SJCRH30 (cell line): ENCODE data around the gene CDH26. TPM values are rescaled to one million over a fixed set of nuclear protein-coding genes. Genes with fewer than 3 reads are reported as not detected.
A peak's percentile ranks its signal among the peaks of the same experiment; 100 is the strongest.

Experiments
- DNase-seq, 2 experiments: peaks; one replicate each; pipeline ENCODE4 v3.0.0-alpha.2; 2015 to 2020
- H3K27ac ChIP-seq: fragments of 250-450 bp; sonication (Bioruptor Pico); 2 replicates; pipeline ENCODE4 v1.5.1; 2020; ENCODE audit warnings: mild to moderate bottlenecking, moderate library complexity
- H3K27me3 ChIP-seq: fragments of 250-450 bp; sonication (Bioruptor Pico); 2 replicates; pipeline ENCODE4 v1.5.1; 2020; ENCODE audit warnings: mild to moderate bottlenecking, moderate library complexity
- H3K36me3 ChIP-seq: fragments of 250-450 bp; sonication (Bioruptor Pico); 2 replicates; pipeline ENCODE4 v1.5.1; 2020; ENCODE audit warnings: mild to moderate bottlenecking, moderate library complexity
- H3K4me1 ChIP-seq: fragments of 250-450 bp; sonication (Bioruptor Pico); 2 replicates; pipeline ENCODE4 v1.5.1; 2020; ENCODE audit warnings: mild to moderate bottlenecking, moderate library complexity
- H3K4me3 ChIP-seq: fragments of 250-450 bp; sonication (Bioruptor Pico); 2 replicates; pipeline ENCODE4 v1.5.1; 2020; ENCODE audit warnings: mild to moderate bottlenecking, moderate library complexity
- H3K9me3 ChIP-seq: fragments of 250-450 bp; sonication (Bioruptor Pico); replicated peaks from 2 replicates; pipeline ENCODE4 v1.5.1; 2020; ENCODE audit warnings: mild to moderate bottlenecking, moderate library complexity
- total RNA-seq: library from RNA; depleted of rRNA; stranded (reverse); fragments of >200 nt; shearing (Covaris generic); gene quantifications from 2 replicates; pipeline ENCODE4 v1.2.3, GENCODE V29; 2014

The CDH26 gene
- total RNA-seq, 1 experiment from 2014 or later: 0.32 TPM

- Histone ChIP-seq H3K4me1 (peaks cover 12% of the 10 kb centered on the region), H3K27ac (no peak overlapping the region), H3K4me3 (no peak overlapping the region), H3K9me3 (no peaks in the 10 kb centered on the region), H3K27me3 (peaks cover 8% of the 10 kb centered on the region; the same call in 1 of the 2 replicates), H3K36me3 (no peaks in the 10 kb centered on the region)
- DNase-seq: peak in 1 of 2 experiments; percentile 57
These were observed 27.6 kb downstream of the CDH26 start for GRCh38 chr20:59985864-59986263.

- H3K4me1 ChIP-seq: peaks cover 12% of the 10 kb centered on the region
- H3K9me3 ChIP-seq: no peaks in the 10 kb centered on the region
- no peaks in the 10 kb centered on the region for H3K36me3 ChIP-seq
- H3K27me3 ChIP-seq: peaks cover 8% of the 10 kb centered on the region; the same call in 1 of the 2 replicates
- no peak for DNase-seq
- no peak overlapping the region for H3K4me3 ChIP-seq
- H3K27ac ChIP-seq: no peak overlapping the region
These were observed 28.9 kb downstream of the CDH26 start for GRCh38 chr20:59987135-59987534.

GRCh38 chr20:59988141-59988540, 29.9 kb downstream of the CDH26 start:
- Histone ChIP-seq H3K9me3 (no peaks in the 10 kb centered on the region), H3K27ac (no peak overlapping the region), H3K27me3 (peaks cover 8% of the 10 kb centered on the region; the same call in 1 of the 2 replicates), H3K4me3 (no peak overlapping the region), H3K36me3 (no peaks in the 10 kb centered on the region), H3K4me1 (peaks cover 12% of the 10 kb centered on the region)
- no peak for DNase-seq

GRCh38 chr20:59992526-59993084, 34.4 kb downstream of the CDH26 start:
- no peaks in the 10 kb centered on the region for H3K36me3 ChIP-seq
- no peak overlapping the region for H3K4me3 ChIP-seq
- DNase-seq: peak in 1 of 2 experiments; percentile 50
- H3K4me1 ChIP-seq: peaks cover 21% of the 10 kb centered on the region
- H3K27ac ChIP-seq: no peak overlapping the region
- peaks cover 8% of the 10 kb centered on the region; the same call in 1 of the 2 replicates for H3K27me3 ChIP-seq
- no peaks in the 10 kb centered on the region for H3K9me3 ChIP-seq

GRCh38 chr20:59993736-59994430, 35.7 kb downstream of the CDH26 start:
- Histone ChIP-seq H3K27ac (no peak overlapping the region), H3K4me1 (peaks cover 11% of the 10 kb centered on the region), H3K27me3 (peaks cover 8% of the 10 kb centered on the region; the same call in 1 of the 2 replicates), H3K36me3 (no peaks in the 10 kb centered on the region), H3K9me3 (no peaks in the 10 kb centered on the region), H3K4me3 (no peak overlapping the region)
- no peak for DNase-seq

- Histone ChIP-seq H3K9me3 (no peaks in the 10 kb centered on the region), H3K4me1 (peaks cover 10% of the 10 kb centered on the region), H3K36me3 (no peaks in the 10 kb centered on the region), H3K27ac (no peak overlapping the region), H3K4me3 (no peak overlapping the region), H3K27me3 (peaks cover 10% of the 10 kb centered on the region; the same call in 1 of the 2 replicates)
- DNase-seq: peak; percentile 89 to 94
These were observed 36.5 kb downstream of the CDH26 start for GRCh38 chr20:59994697-59995122.

- no peaks in the 10 kb centered on the region for H3K36me3 ChIP-seq
- H3K4me1 ChIP-seq: peaks cover 10% of the 10 kb centered on the region
- no peak overlapping the region for H3K27ac ChIP-seq
- H3K27me3 ChIP-seq: peaks cover 20% of the 10 kb centered on the region; the same call in 1 of the 2 replicates
- H3K4me3 ChIP-seq: no peak overlapping the region
- H3K9me3 ChIP-seq: no peaks in the 10 kb centered on the region
- DNase-seq: no peak
These were observed 37.9 kb downstream of the CDH26 start for GRCh38 chr20:59996108-59996507.

GRCh38 chr20:59997896-59998295, 39.7 kb downstream of the CDH26 start:
- DNase-seq: no peak
- Histone ChIP-seq H3K4me3 (no peak overlapping the region), H3K4me1 (peaks cover 10% of the 10 kb centered on the region), H3K27me3 (peaks cover 20% of the 10 kb centered on the region; the same call in 1 of the 2 replicates), H3K36me3 (no peaks in the 10 kb centered on the region), H3K9me3 (no peaks in the 10 kb centered on the region), H3K27ac (no peak overlapping the region)

- H3K4me3 ChIP-seq: no peak overlapping the region
- no peak overlapping the region for H3K27ac ChIP-seq
- no peak for DNase-seq
- no peaks in the 10 kb centered on the region for H3K36me3 ChIP-seq
- H3K27me3 ChIP-seq: peaks cover 20% of the 10 kb centered on the region; the same call in 1 of the 2 replicates
- peaks cover 6% of the 10 kb centered on the region for H3K4me1 ChIP-seq
- H3K9me3 ChIP-seq: no peaks in the 10 kb centered on the region
These were observed 41.3 kb downstream of the CDH26 start for GRCh38 chr20:59999502-59999901.

GRCh38 chr20:60000271-60001042, 42.2 kb downstream of the CDH26 start:
- peaks cover 20% of the 10 kb centered on the region; the same call in 1 of the 2 replicates for H3K27me3 ChIP-seq
- no peak overlapping the region for H3K27ac ChIP-seq
- H3K9me3 ChIP-seq: no peaks in the 10 kb centered on the region
- H3K36me3 ChIP-seq: no peaks in the 10 kb centered on the region
- no peak for DNase-seq
- H3K4me3 ChIP-seq: no peak overlapping the region
- H3K4me1 ChIP-seq: no peaks in the 10 kb centered on the region

GRCh38 chr20:60001108-60001507, 42.9 kb downstream of the CDH26 start:
- H3K36me3 ChIP-seq: no peaks in the 10 kb centered on the region
- H3K9me3 ChIP-seq: no peaks in the 10 kb centered on the region
- DNase-seq: no peak
- H3K27ac ChIP-seq: no peak overlapping the region
- peaks cover 20% of the 10 kb centered on the region; the same call in 1 of the 2 replicates for H3K27me3 ChIP-seq
- no peaks in the 10 kb centered on the region for H3K4me1 ChIP-seq
- H3K4me3 ChIP-seq: no peak overlapping the region

GRCh38 chr20:60003776-60004175, 45.6 kb downstream of the CDH26 start:
- peaks cover 12% of the 10 kb centered on the region; the same call in 1 of the 2 replicates for H3K27me3 ChIP-seq
- no peaks in the 10 kb centered on the region for H3K4me1 ChIP-seq
- no peak for DNase-seq
- no peak overlapping the region for H3K4me3 ChIP-seq
- no peak overlapping the region for H3K27ac ChIP-seq
- no peaks in the 10 kb centered on the region for H3K9me3 ChIP-seq
- no peaks in the 10 kb centered on the region for H3K36me3 ChIP-seq

GRCh38 chr20:60006261-60006660, 48.0 kb downstream of the CDH26 start:
- no peaks in the 10 kb centered on the region for H3K36me3 ChIP-seq
- DNase-seq: no peak
- no peaks in the 10 kb centered on the region for H3K9me3 ChIP-seq

GRCh38 chr20:60007464-60007863, 49.2 kb downstream of the CDH26 start:
- DNase-seq: no peak

More at GRCh38 chr20:60006261-60006660, 48.0 kb downstream of the CDH26 start:
- Histone ChIP-seq H3K4me1 (peaks cover 12% of the 10 kb centered on the region), H3K4me3 (no peak overlapping the region), H3K27me3 (no peaks in the 10 kb centered on the region), H3K27ac (no peak overlapping the region)

More at GRCh38 chr20:60007464-60007863, 49.2 kb downstream of the CDH26 start:
- no peaks in the 10 kb centered on the region for H3K27me3 ChIP-seq
- no peak overlapping the region for H3K27ac ChIP-seq
- H3K36me3 ChIP-seq: no peaks in the 10 kb centered on the region
- H3K4me1 ChIP-seq: peaks cover 22% of the 10 kb centered on the region
- no peak overlapping the region for H3K4me3 ChIP-seq
- H3K9me3 ChIP-seq: no peaks in the 10 kb centered on the region
